ENCODE results near the gene TEC.

TEC gene

GRCh38 chr4:48235050-48235449 is 34.6 kb downstream of the TEC start:
- no peak for DNase-seq (ENCODE audit: low read depth, low spot score)
- in situ Hi-C loops (cut with HindIII; ENCODE audit: low sequenced_read_pairs), result no loop called here
- no peak for TF ChIP-seq CTCF (IDR thresholded peaks at IDR 0.05; ENCODE audit: low read depth, low read length)
- no peak overlapping the region for H3K4me3 ChIP-seq (ENCODE audit: low read depth, low read length)

- no peak overlapping the region for H3K4me3 ChIP-seq (ENCODE audit: low read depth, low read length)
- no peak for DNase-seq (ENCODE audit: low read depth, low spot score)
- no peak for TF ChIP-seq CTCF (IDR thresholded peaks at IDR 0.05; ENCODE audit: low read depth, low read length)
- in situ Hi-C loops (cut with HindIII; ENCODE audit: low sequenced_read_pairs), result no loop called here
These were observed 35.1 kb downstream of the TEC start for GRCh38 chr4:48234575-48234974.

- DNase-seq (ENCODE audit: low read depth, low spot score), result no peak
- no peak overlapping the region for H3K4me3 ChIP-seq (ENCODE audit: low read depth, low read length)
- in situ Hi-C loops (cut with HindIII; ENCODE audit: low sequenced_read_pairs), result no loop called here
- TF ChIP-seq CTCF (IDR thresholded peaks at IDR 0.05; ENCODE audit: low read depth, low read length), result no peak
These were observed 40.7 kb downstream of the TEC start for GRCh38 chr4:48228949-48229348.

GRCh38 chr4:48227662-48228061 is 42.0 kb downstream of the TEC start:
- no peak for TF ChIP-seq CTCF (IDR thresholded peaks at IDR 0.05; ENCODE audit: low read depth, low read length)
- in situ Hi-C loops (cut with HindIII; ENCODE audit: low sequenced_read_pairs), result no loop called here
- no peak for DNase-seq (ENCODE audit: low read depth, low spot score)
- no peak overlapping the region for H3K4me3 ChIP-seq (ENCODE audit: low read depth, low read length)

GRCh38 chr4:48226199-48226598 is 43.4 kb downstream of the TEC start:
- DNase-seq (ENCODE audit: low read depth, low spot score), result no peak
- no peak overlapping the region for H3K4me3 ChIP-seq (ENCODE audit: low read depth, low read length)
- in situ Hi-C loops (cut with HindIII; ENCODE audit: low sequenced_read_pairs), result no loop called here
- no peak for TF ChIP-seq CTCF (IDR thresholded peaks at IDR 0.05; ENCODE audit: low read depth, low read length)

- no peak overlapping the region for H3K4me3 ChIP-seq (ENCODE audit: low read depth, low read length)
- no peak for TF ChIP-seq CTCF (IDR thresholded peaks at IDR 0.05; ENCODE audit: low read depth, low read length)
- no peak for DNase-seq (ENCODE audit: low read depth, low spot score)
- in situ Hi-C loops (cut with HindIII; ENCODE audit: low sequenced_read_pairs), result no loop called here
These were observed 44.1 kb downstream of the TEC start for GRCh38 chr4:48225368-48226141.
